Measurements from ENCODE around the gene TROAP. TPM values are rescaled to one million over a fixed set of nuclear protein-coding genes. Genes with fewer than 3 reads are reported as not detected.

TROAP gene
- total RNA-seq, 1 experiment from 2014 or later = 135 TPM

GRCh38 chr12:49322367-49322707 is 718 bp upstream of the TROAP start:
- peak overlapping the region; percentile 98 for H3K27ac Mint-ChIP-seq (ENCODE audit: unreplicated experiment)
- H3K27me3 Mint-ChIP-seq (ENCODE audit: insufficient read depth, unreplicated experiment) = no peaks in the 10 kb centered on the region
- Histone ChIP-seq H3K36me3 (ENCODE audit: control insufficient read depth, insufficient read depth, low read length) (peaks cover 2% of the 10 kb centered on the region; the same call in 1 of the 2 replicates), H3K4me3 (ENCODE audit: low read depth, low read length) (peak overlapping the region; percentile 84), H3K4me1 (peaks cover 10% of the 10 kb centered on the region; the same call in 1 of the 2 replicates), H3K27me3 (replicated peaks; ENCODE audit: control insufficient read depth, insufficient read depth, low read length) (no peaks in the 10 kb centered on the region), H3K9me3 (no peaks in the 10 kb centered on the region)
- DNase-seq = no peak
- BruUV-seq (replicated peaks) = TSS peak; percentile 95
- POLR2A ChIA-PET = interaction anchor here (0.5 to 2.1 kb wide), 17 partner anchors 9 to 419 kb away, joined by 3 to 31 read pairs (median 5); partner anchors contain the start of genes DNAJC22, PRPF40B, SPATS2 and TMBIM6
- intact Hi-C loops (cut with micrococcal nuclease; ENCODE audit: unreplicated experiment) = loop anchor here (2.0 kb wide), 2 partner anchors 26 to 34 kb away; no protein-coding TSS in a partner anchor
- TF ChIP-seq CTCF (IDR thresholded peaks at IDR 0.05; ENCODE audit: insufficient read depth in 1 of 2, low read depth in 1 of 2, low read length in 1 of 2, severe bottlenecking in 1 of 2, unreplicated experiment in 1 of 2) = no peak
- CTCF ChIA-PET = interaction anchor here (0.6 to 4.2 kb wide), 15 partner anchors 10 to 419 kb away, joined by 3 to 72 read pairs (median 9); partner anchors contain the start of genes DNAJC22, SPATS2 and TMBIM6
- H3K9me3 Mint-ChIP-seq (ENCODE audit: unreplicated experiment) = no peaks in the 10 kb centered on the region
- peak overlapping the region; percentile 99 for H3K4me3 Mint-ChIP-seq (ENCODE audit: unreplicated experiment)
- H3K4me1 Mint-ChIP-seq (ENCODE audit: low read depth, unreplicated experiment) = peaks cover 6% of the 10 kb centered on the region
- peaks cover 31% of the 10 kb centered on the region for H3K36me3 Mint-ChIP-seq (ENCODE audit: insufficient read depth, unreplicated experiment)

GRCh38 chr12:49323524-49324097 is 556 bp downstream of the TROAP start:
- POLR2A ChIA-PET = interaction anchor here (0.5 to 2.1 kb wide), 21 partner anchors 8 to 418 kb away, joined by 3 to 31 read pairs (median 5); partner anchors contain the start of genes DNAJC22, SPATS2, TMBIM6 and TUBA1B
- Mint-ChIP-seq H3K4me1 (ENCODE audit: low read depth, unreplicated experiment) (peaks cover 6% of the 10 kb centered on the region), H3K9me3 (ENCODE audit: unreplicated experiment) (no peaks in the 10 kb centered on the region), H3K27me3 (ENCODE audit: insufficient read depth, unreplicated experiment) (no peaks in the 10 kb centered on the region), H3K27ac (ENCODE audit: unreplicated experiment) (peak overlapping the region; percentile 98), H3K36me3 (ENCODE audit: insufficient read depth, unreplicated experiment) (peaks cover 43% of the 10 kb centered on the region), H3K4me3 (ENCODE audit: unreplicated experiment) (peak overlapping the region; percentile 99)
- no peaks in the 10 kb centered on the region for H3K9me3 ChIP-seq
- intact Hi-C loops (cut with micrococcal nuclease; ENCODE audit: unreplicated experiment) = loop anchor here (2.0 kb wide), 2 partner anchors 27 to 35 kb away; no protein-coding TSS in a partner anchor
- TSS peak; percentile 81 for BruUV-seq (replicated peaks)
- H3K4me3 ChIP-seq (ENCODE audit: low read depth, low read length) = peak overlapping the region; percentile 89
- peaks cover 2% of the 10 kb centered on the region; the same call in 1 of the 2 replicates for H3K36me3 ChIP-seq (ENCODE audit: control insufficient read depth, insufficient read depth, low read length)
- no peaks in the 10 kb centered on the region for H3K27me3 ChIP-seq (replicated peaks; ENCODE audit: control insufficient read depth, insufficient read depth, low read length)
- no peak for DNase-seq
- no peak for TF ChIP-seq CTCF (IDR thresholded peaks at IDR 0.05; ENCODE audit: insufficient read depth in 1 of 2, low read depth in 1 of 2, low read length in 1 of 2, severe bottlenecking in 1 of 2, unreplicated experiment in 1 of 2)
- CTCF ChIA-PET = interaction anchor here (0.6 to 4.2 kb wide), 18 partner anchors 8 to 417 kb away, joined by 3 to 72 read pairs (median 6); partner anchors contain the start of genes C1QL4, DNAJC22, SPATS2 and TMBIM6
- H3K4me1 ChIP-seq = peaks cover 10% of the 10 kb centered on the region; the same call in 1 of the 2 replicates

- Histone ChIP-seq H3K4me3 (ENCODE audit: low read depth, low read length) (no peak overlapping the region), H3K9me3 (no peaks in the 10 kb centered on the region), H3K4me1 (peaks cover 10% of the 10 kb centered on the region), H3K36me3 (ENCODE audit: control insufficient read depth, insufficient read depth, low read length) (peaks cover 4% of the 10 kb centered on the region; the same call in 1 of the 2 replicates), H3K27me3 (replicated peaks; ENCODE audit: control insufficient read depth, insufficient read depth, low read length) (no peaks in the 10 kb centered on the region)
- Mint-ChIP-seq H3K9me3 (ENCODE audit: unreplicated experiment) (no peaks in the 10 kb centered on the region), H3K4me3 (ENCODE audit: unreplicated experiment) (peak overlapping the region; percentile 29), H3K4me1 (ENCODE audit: low read depth, unreplicated experiment) (peaks cover 6% of the 10 kb centered on the region), H3K27me3 (ENCODE audit: insufficient read depth, unreplicated experiment) (no peaks in the 10 kb centered on the region), H3K27ac (ENCODE audit: unreplicated experiment) (no peak overlapping the region), H3K36me3 (ENCODE audit: insufficient read depth, unreplicated experiment) (peaks cover 50% of the 10 kb centered on the region)
- intact Hi-C loops (cut with micrococcal nuclease; ENCODE audit: unreplicated experiment) = no loop called here
- DNase-seq = no peak
- ChIA-PET POLR2A (no interaction called here), CTCF (no interaction called here)
- BruUV-seq (replicated peaks) = no TSS peak
- no peak for TF ChIP-seq CTCF (IDR thresholded peaks at IDR 0.05; ENCODE audit: insufficient read depth in 1 of 2, low read depth in 1 of 2, low read length in 1 of 2, severe bottlenecking in 1 of 2, unreplicated experiment in 1 of 2)
Observed at GRCh38 chr12:49325606-49326005, 2.6 kb downstream of the TROAP start.
